SW480 (cell line): ENCODE results near the gene CCDC83.
"Not testable (repeated sequence)": the region's sequence is repeated elsewhere in the genome, so short reads cannot be mapped to it uniquely, and the experiment has no call there.

Source experiments
- DNase-seq: peaks from one replicate; pipeline ENCODE4 v3.0.0-alpha.2; 2016; ENCODE audit warnings: low spot score

The CCDC83 gene

GRCh38 chr11:85889108-85889507 is 33.9 kb downstream of the CCDC83 start:
- no peak for DNase-seq

- DNase-seq, result peak; percentile 76
Observed at GRCh38 chr11:85889676-85890579, 34.7 kb downstream of the CCDC83 start.

DNA sequence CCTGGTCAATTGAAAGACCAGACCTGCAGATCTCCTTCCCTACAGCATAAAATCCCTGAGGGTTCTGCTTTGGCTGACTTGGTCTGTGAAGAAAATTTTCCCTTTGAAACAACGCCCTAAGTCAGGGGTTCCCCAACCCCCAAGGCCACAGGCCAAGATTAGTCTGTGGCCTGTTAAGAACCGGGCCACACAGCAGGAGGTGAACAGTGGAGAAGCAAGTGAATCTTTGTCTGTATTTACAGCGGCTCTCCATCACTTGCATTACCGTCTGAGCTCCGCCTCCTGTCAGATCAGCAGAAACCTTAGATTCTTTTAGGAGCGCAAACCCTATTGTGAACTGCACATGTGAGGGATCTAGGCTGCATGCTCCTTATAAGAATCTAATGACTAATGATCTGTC is 38.2 kb downstream of the CCDC83 start:
- DNase-seq, result no peak

GRCh38 chr11:85896876-85897275 is 41.7 kb downstream of the CCDC83 start:
- no peak for DNase-seq

GRCh38 chr11:85898456-85898855 is 43.3 kb downstream of the CCDC83 start:
- DNase-seq, result no peak

GRCh38 chr11:85902353-85902752 is 47.2 kb downstream of the CCDC83 start:
- no peak for DNase-seq

GRCh38 chr11:85903406-85903805 is 48.2 kb downstream of the CCDC83 start:
- DNase-seq, result no peak

- DNase-seq, result no peak
Observed at GRCh38 chr11:85903811-85904210, 48.6 kb downstream of the CCDC83 start.

DNA sequence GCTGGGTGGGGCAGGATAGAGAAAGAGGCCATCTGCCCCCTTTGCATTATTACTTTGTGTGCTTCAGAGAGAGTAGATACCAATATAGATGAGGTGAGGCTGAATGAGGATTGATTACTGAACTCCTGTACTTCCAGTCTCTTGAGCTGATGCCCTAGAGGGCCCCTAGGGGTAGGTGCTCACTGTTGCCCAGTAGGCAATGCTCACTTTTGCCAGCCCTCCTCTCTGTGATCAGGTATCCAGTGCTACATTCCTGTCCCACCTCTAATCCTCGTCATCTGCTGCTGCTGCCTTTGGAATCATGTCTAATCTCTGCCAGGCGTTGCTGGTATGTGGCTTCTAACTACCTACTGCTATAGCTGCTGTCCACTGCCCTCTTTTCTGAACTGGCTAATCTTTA is 57.2 kb downstream of the CCDC83 start:
- no peak for DNase-seq

DNA sequence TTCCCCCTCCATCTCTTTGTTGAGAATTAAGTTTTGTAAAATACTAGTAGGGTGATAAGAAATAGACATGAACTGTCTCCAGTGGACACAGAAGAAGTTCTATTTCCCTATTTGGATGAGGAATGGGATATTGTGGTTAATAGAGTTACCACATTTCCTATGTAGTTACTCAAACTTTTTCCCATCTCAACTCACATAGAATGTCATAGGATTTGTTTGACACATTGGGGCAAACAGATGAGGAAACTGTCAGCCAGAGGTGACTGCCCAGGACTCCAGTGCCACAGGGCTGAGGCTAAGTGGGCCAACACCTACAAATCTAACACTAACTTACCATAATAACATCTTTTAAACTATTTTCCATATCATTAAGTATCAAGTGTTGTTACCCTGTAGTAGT is 58.3 kb downstream of the CCDC83 start:
- DNase-seq, result no peak

DNA sequence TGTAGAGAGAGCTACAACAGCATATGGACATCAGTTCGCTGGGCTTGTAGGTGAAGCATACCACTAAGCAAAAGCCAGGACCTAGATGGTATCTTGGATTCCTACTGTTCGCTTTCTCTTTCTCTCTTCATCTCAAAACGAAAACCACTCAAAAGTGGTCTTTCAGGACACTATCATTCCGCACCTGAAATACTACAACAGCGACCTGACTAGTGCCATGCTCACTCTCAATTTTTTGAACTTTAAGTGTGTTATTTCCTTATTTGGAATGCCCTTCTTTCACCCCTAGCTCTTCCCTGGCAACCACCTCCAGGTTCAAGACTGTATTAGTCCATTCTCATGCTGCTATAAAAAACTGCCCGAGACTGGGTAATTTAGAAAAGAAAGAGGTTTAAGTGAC is 59.2 kb downstream of the CCDC83 start:
- DNase-seq, result no peak

DNA sequence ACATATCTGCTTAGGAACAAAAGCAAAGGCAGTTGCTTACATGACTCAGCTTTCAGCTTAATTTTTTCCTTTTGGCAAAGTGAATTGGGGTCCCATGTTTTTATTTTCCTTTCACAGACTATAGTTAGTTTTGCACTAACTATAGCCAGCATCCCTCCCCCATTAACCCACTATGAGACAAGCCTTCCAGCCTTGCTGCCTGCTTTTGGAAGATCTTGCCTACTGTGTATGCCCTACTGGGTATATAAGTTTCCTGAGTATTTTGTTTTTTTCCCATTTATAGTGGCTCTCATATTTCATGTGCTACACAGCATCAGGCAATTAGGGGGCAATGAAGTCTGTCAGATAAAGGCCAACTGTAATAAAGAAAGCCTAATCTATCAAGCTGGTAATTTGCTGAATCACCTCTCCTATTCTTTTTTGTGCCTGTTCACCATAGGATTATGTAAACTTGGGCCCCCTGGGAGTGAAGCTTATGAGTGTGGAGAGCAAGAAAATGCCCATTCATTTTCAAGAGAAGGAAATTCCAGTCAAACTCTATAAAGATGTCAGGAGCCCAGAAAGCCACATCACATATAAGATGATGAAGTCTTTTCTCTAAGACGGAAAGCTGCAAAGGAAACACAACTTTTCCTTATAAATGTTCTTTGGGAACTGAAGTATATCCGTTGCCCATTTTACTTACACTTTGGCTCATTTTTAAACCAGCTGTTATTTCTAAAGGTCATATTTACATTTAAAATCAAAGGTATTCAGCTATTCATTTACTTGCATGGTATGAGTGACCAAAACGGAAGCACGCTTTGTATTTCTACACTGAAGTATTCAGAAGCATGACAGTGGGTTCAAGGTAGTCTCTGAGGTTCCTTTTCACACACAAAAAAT is 64.0 kb downstream of the CCDC83 start:
- DNase-seq, result no peak

DNA sequence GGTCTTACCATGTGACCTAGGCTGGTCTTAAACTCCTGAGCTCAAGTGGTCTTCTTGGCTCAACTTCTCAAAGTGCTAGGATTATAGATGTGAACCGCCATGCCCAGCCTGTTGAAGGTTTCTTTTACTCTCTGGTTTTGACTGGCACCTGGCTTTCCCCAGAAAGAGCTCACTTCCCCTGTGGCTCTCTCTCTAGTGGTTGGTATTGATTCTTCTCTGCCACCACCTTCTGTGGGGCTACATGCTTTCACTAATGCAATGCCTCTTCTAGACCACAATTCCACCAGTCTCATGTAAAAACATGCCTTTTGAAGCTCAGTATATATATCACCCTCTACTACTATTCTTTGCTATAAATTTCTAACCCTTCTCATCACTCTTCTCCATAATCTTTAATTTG is 67.2 kb downstream of the CCDC83 start:
- no peak for DNase-seq

DNA sequence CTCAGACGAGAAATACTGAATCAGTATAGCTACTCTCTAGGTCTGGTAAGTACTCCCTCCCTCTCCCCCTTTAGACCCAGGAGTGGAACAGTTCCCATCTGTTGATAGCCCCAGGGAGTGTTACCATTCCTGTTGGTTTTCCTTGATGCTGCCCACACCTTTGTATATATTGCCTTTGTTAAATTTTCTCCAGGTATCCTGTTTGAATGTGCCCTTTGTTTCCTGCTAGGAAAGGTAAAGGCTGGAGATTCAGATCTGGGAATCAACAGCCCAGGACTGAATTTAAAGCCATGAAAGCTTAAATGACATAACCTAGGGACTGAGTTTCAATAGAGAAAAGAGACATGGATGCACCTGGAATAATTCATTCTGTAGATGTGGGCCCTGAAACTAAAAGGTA is 68.3 kb downstream of the CCDC83 start:
- no peak for DNase-seq

DNA sequence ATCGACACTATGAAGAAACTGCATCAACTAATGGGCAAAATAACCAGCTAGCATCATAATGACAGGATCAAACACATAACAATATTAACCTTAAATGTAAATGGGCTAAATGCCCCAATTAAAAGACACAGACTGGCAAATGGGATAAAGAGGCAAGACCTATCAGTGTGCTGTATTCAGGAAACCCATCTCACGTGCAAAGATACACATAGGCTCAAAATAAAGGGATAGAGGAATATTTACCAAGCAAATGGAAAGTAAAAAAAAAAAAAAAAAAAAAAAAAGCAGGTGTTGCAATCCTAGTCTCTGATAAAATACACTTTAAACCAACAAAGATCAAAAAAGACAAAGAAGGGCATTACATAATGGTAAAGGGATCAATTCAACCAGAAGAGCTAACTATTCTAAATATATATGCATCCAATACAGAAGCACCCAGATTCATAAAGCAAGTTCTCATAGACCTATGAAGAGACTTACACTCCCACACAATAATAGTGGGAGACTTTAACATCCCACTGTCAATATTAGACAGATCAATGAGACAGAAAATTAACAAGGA is 71.6 kb downstream of the CCDC83 start:
- not testable (repeated sequence) for DNase-seq

DNA sequence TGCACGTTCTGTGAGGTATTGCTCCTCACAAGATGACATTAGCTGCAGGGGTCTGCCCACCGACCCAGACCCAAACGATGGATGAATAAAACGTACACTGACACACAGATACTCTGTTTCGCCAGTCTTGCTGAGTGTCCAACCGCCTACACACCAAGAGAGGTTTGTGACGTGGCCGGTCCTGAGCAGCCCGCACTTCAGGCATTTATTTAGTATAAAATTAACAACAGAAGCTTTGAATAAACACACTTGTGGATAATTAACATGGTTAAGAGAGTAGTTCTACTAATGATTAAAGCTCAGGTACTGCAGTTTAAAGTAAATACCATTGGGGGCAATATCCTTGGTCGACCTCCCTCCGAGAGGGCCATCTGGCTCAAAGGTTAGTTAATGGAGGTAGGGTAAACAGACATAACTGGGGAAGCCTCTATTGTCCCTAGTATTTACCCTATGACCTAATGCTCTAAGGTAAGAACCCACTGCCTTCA is 75.7 kb downstream of the CCDC83 start:
- DNase-seq, result no peak

- no peak for DNase-seq
Observed at GRCh38 chr11:85934596-85935169, 79.5 kb downstream of the CCDC83 start.

DNA sequence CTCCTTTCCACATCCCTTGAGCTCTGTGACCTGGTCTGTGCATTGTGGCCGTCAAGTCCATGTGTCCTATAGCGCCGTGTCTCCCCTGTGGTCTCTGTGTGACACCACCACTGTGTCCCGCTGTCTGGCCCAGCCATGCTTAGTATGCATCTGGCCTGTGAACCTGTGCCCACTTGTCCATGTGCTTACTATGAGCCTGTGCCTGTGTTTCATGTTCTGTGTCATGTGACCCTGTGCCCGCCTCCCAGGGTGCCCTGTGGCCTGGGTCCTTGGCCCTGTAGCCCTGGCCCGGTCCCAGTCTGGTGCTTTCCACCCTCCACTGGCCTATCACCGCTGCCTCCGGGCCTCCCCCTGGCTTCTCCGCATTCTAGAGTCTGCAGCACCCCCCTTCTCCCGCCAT is 80.6 kb downstream of the CCDC83 start:
- no peak for DNase-seq

GRCh38 chr11:85937835-85938234 is 82.7 kb downstream of the CCDC83 start:
- DNase-seq, result no peak

DNA sequence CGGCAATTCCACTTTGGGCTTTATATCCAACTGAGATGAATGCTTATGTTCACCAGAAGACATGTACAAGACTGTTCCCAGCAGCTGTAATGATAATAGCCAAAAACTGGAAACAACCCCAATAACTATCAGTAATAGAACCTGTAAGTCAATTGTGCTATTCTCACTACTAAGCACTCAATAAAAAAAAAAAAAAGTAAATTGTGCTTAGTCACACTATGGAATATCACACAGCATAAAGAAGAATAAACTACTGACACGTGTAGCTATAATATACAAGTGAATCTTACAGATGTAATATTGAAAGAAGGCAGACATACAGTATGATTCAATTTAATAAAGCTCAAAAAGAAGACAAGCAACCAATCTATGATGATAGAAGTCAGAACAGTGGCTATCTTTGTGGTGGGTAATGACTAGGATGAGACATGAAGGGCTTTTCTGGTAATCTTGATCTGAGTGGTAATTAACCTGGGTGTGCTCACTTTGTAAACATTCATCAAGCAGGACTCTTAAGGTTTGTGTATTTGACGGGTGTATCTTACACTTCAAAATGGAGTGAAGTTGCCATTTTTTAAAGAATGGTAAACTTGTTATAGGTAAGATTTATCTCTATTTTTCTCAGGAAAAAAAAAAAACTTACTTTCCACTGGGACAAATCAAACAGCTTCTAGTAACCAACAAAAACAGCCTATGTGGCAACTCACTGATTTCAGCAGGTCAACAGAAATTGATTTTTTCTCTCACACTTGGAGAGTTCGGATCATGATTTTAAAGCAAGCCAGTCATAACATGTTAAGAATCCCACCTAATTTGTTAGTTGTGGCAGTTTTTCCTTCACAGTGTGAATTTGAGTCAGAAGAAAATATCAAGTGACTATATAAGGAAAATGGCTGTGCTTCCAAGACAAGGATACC is 84.2 kb downstream of the CCDC83 start:
- DNase-seq, result no peak

DNA sequence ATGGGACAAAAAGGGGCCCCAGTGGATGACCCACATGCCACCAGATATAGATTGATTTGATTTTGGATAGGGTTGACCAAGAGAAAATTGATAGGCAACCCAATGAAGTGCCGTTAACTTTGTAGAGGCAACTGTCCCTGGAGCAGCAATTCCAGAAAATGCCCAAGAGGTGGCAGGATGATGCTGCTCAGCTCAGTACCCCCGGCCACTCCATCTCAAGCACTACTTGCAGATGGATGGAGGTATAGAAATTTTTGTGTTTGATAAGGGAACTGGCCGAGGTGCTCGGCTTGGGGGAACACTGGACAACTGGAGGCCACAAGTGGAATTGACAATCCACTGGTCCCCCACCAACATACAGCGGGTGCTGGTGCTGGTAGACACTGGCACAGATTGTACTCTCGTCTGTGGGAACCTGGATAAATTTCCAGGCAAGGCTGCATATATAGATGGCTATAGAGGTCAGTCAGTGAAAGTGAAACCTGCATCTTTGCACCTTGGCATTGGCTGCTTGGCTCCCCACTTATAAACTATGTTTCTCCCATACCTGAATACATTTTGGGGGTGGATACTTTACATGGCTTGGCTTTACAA is 86.3 kb downstream of the CCDC83 start:
- DNase-seq, result peak; percentile 68
